Panc1 (cell line): ENCODE data around the gene NTNG2.

Experiments used
- SIN3A ChIP-seq: IDR thresholded peaks from 2 replicates; pipeline ENCODE4 v1.6.1; 2012; ENCODE audit warnings: low read depth, mild to moderate bottlenecking, low read length, moderate library complexity, borderline replicate concordance; ENCODE audit not compliant: insufficient read depth
- TF ChIP-seq, protein P1 (sequence below): fragments of 450-650 bp; IDR thresholded peaks from 2 replicates; pipeline ENCODE4 v1.5.1; 2017; ENCODE audit warnings: mild to moderate bottlenecking

DNA sequence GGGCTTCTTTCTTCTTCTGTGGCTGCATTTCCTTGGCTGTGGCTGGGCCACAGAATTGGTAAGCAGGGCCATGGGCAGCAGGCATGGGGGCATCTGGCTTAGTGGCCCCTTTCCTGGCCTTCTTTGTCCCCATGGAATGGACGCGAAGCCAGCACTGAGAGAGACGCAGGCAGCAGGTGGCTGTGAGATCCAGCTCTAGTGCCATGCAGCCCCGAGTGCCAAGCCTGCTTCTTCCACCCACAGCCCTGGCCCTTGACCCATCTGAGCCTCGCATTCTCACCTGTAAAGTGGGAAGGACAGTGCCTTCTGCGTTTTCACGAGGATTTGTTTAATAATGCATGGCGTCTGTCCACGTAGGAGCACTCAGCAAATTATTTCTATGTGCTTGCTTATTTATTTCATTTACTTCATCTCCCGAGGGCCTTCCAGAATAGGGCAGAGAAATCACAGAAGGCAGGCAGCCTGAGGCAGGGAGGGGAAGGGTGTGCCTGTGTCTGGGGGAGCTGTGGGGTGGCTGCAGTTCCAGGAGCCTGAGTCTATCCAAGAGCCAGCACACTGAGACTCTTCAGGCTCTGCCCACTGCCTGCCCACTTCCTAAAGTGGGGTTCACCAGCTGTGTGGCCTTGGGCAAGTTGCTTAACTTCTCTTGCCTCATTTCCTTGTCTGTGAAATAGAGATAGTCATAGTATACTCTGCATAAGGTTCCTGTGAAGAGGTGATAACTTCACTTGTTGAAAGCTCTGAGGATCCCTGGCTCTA is 55.2 kb downstream of the NTNG2 start:
- no peak for TF ChIP-seq SIN3A
- TF ChIP-seq, protein P1, sequence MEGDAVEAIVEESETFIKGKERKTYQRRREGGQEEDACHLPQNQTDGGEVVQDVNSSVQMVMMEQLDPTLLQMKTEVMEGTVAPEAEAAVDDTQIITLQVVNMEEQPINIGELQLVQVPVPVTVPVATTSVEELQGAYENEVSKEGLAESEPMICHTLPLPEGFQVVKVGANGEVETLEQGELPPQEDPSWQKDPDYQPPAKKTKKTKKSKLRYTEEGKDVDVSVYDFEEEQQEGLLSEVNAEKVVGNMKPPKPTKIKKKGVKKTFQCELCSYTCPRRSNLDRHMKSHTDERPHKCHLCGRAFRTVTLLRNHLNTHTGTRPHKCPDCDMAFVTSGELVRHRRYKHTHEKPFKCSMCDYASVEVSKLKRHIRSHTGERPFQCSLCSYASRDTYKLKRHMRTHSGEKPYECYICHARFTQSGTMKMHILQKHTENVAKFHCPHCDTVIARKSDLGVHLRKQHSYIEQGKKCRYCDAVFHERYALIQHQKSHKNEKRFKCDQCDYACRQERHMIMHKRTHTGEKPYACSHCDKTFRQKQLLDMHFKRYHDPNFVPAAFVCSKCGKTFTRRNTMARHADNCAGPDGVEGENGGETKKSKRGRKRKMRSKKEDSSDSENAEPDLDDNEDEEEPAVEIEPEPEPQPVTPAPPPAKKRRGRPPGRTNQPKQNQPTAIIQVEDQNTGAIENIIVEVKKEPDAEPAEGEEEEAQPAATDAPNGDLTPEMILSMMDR: no peak
